Measurements from ENCODE around the gene SENP3. TPM values are rescaled to one million over a fixed set of nuclear protein-coding genes. Genes with fewer than 3 reads are reported as not detected.
A peak's percentile ranks its signal among the peaks of the same experiment; 100 is the strongest.

SENP3 gene
- total RNA-seq, 2 experiments from 2014 or later: 77.6 to 100 TPM

DNA sequence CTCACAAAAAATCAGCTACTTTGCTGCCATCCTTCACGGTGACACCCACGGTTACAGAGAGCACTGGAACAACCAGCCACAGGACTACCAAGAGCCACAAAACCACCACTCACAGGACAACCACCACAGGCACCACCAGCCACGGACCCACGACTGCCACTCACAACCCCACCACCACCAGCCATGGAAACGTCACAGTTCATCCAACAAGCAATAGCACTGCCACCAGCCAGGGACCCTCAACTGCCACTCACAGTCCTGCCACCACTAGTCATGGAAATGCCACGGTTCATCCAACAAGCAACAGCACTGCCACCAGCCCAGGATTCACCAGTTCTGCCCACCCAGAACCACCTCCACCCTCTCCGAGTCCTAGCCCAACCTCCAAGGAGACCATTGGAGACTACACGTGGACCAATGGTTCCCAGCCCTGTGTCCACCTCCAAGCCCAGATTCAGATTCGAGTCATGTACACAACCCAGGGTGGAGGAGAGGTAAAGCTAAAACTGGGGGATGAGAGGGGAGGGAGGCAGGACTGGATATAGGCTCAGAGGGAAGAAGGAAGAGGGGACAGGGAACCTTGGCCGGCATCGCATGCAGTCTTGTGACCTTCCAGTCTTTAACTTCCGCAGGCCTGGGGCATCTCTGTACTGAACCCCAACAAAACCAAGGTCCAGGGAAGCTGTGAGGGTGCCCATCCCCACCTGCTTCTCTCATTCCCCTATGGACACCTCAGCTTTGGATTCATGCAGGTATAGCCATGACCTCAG lies 18.3 kb downstream of the SENP3 start:
- CTCF ChIA-PET (ENCODE audit: unreplicated experiment): no interaction called here
- BruUV-seq (replicated peaks): no TSS peak
- TF ChIP-seq EZH2phosphoT487 (IDR thresholded peaks at IDR 0.05; ENCODE audit: borderline replicate concordance, low read depth, low read length): no peak
- TF ChIP-seq, protein P1, sequence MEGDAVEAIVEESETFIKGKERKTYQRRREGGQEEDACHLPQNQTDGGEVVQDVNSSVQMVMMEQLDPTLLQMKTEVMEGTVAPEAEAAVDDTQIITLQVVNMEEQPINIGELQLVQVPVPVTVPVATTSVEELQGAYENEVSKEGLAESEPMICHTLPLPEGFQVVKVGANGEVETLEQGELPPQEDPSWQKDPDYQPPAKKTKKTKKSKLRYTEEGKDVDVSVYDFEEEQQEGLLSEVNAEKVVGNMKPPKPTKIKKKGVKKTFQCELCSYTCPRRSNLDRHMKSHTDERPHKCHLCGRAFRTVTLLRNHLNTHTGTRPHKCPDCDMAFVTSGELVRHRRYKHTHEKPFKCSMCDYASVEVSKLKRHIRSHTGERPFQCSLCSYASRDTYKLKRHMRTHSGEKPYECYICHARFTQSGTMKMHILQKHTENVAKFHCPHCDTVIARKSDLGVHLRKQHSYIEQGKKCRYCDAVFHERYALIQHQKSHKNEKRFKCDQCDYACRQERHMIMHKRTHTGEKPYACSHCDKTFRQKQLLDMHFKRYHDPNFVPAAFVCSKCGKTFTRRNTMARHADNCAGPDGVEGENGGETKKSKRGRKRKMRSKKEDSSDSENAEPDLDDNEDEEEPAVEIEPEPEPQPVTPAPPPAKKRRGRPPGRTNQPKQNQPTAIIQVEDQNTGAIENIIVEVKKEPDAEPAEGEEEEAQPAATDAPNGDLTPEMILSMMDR (conservative IDR thresholded peaks at IDR 0.05; ENCODE audit: low read length): no peak
- POLR2A ChIA-PET: interaction anchor here (1.0 kb wide), 1 partner anchor 34 kb away, joined by 3 read pairs; the partner anchor contains the start of gene FXR2
- no peak overlapping the region for H3K4me2 ChIP-seq (ENCODE audit: low read length)
- H3K79me2 ChIP-seq (ENCODE audit: insufficient read depth, low read depth, low read length): peaks cover 19% of the 10 kb centered on the region
- intact Hi-C loops (cut with micrococcal nuclease; ENCODE audit: unreplicated experiment): no loop called here
- DNase-seq (ENCODE audit: low spot score): peak; percentile 28
- no peaks in the 10 kb centered on the region for H3K9me2 ChIP-seq (ENCODE audit: insufficient read depth, low read length)
- peaks cover 63% of the 10 kb centered on the region for H3K4me1 ChIP-seq (ENCODE audit: insufficient read depth, low read length, poor library complexity, severe bottlenecking)
- H4K20me1 ChIP-seq (ENCODE audit: insufficient read depth, low read length): peaks cover 20% of the 10 kb centered on the region
- H3K9me3 ChIP-seq (ENCODE audit: low read length): no peaks in the 10 kb centered on the region
- no peak overlapping the region for H2AFZ ChIP-seq (ENCODE audit: low read length)
- H3K4me3 ChIP-seq (ENCODE audit: low read depth, low read length, poor library complexity, severe bottlenecking): no peak overlapping the region
- peaks cover 76% of the 10 kb centered on the region for H3K36me3 ChIP-seq (ENCODE audit: insufficient read depth, low read length)
- H3K27ac ChIP-seq (ENCODE audit: low read depth, low read length, poor library complexity, severe bottlenecking): peak overlapping the region; percentile 37

- H4K20me1 ChIP-seq (ENCODE audit: insufficient read depth, low read length): peaks cover 11% of the 10 kb centered on the region
- no peak for TF ChIP-seq EZH2phosphoT487 (IDR thresholded peaks at IDR 0.05; ENCODE audit: borderline replicate concordance, low read depth, low read length)
- TF ChIP-seq, protein P1 (conservative IDR thresholded peaks at IDR 0.05; ENCODE audit: low read length): no peak
- no peak overlapping the region for H2AFZ ChIP-seq (ENCODE audit: low read length)
- ChIA-PET POLR2A (no interaction called here), CTCF (ENCODE audit: unreplicated experiment) (no interaction called here)
- intact Hi-C loops (cut with micrococcal nuclease; ENCODE audit: unreplicated experiment): no loop called here
- no peaks in the 10 kb centered on the region for H3K9me2 ChIP-seq (ENCODE audit: insufficient read depth, low read length)
- DNase-seq (ENCODE audit: low spot score): no peak
- no peaks in the 10 kb centered on the region for H3K9me3 ChIP-seq (ENCODE audit: low read length)
- peaks cover 71% of the 10 kb centered on the region for H3K36me3 ChIP-seq (ENCODE audit: insufficient read depth, low read length)
- H3K4me3 ChIP-seq (ENCODE audit: low read depth, low read length, poor library complexity, severe bottlenecking): no peak overlapping the region
- no peak overlapping the region for H3K27ac ChIP-seq (ENCODE audit: low read depth, low read length, poor library complexity, severe bottlenecking)
- BruUV-seq (replicated peaks): no TSS peak
- H3K4me1 ChIP-seq (ENCODE audit: insufficient read depth, low read length, poor library complexity, severe bottlenecking): peaks cover 56% of the 10 kb centered on the region
- no peak overlapping the region for H3K4me2 ChIP-seq (ENCODE audit: low read length)
- H3K79me2 ChIP-seq (ENCODE audit: insufficient read depth, low read depth, low read length): peaks cover 11% of the 10 kb centered on the region; the same call in 1 of the 2 replicates
Measured at GRCh38 chr17:7580604-7581575, 19.2 kb downstream of the SENP3 start.
